ENCODE results near the gene KIF21A.

The KIF21A gene

DNA sequence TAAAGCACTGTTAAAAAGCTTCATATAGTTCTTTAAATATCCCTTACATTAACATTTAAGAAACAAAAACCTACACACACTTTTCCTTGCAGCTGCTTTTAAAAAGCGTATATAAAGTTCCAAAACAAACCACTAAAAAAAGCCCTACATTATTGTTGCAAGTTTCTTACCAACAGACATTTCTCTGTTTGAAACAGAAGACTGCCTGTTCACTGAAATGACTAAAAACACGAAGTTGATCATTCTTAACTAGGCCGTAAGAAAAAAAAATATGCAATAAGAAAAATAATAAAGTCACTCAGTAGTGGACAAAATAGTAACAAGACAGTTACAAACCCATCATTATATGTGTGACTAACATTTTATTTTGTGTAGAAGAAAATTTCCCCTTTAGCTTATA is 37.3 kb downstream of the KIF21A start:
- DNase-seq (ENCODE audit: low read depth): no peak
- in situ Hi-C loops (cut with HindIII; ENCODE audit: low sequenced_read_pairs): loop anchor here (5.0 kb wide), 1 partner anchor 53 kb away; no protein-coding TSS in a partner anchor
- TF ChIP-seq, protein P1, sequence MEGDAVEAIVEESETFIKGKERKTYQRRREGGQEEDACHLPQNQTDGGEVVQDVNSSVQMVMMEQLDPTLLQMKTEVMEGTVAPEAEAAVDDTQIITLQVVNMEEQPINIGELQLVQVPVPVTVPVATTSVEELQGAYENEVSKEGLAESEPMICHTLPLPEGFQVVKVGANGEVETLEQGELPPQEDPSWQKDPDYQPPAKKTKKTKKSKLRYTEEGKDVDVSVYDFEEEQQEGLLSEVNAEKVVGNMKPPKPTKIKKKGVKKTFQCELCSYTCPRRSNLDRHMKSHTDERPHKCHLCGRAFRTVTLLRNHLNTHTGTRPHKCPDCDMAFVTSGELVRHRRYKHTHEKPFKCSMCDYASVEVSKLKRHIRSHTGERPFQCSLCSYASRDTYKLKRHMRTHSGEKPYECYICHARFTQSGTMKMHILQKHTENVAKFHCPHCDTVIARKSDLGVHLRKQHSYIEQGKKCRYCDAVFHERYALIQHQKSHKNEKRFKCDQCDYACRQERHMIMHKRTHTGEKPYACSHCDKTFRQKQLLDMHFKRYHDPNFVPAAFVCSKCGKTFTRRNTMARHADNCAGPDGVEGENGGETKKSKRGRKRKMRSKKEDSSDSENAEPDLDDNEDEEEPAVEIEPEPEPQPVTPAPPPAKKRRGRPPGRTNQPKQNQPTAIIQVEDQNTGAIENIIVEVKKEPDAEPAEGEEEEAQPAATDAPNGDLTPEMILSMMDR (IDR thresholded peaks at IDR 0.05; ENCODE audit: low read depth, low read length, missing control alignments): no peak
- no peak overlapping the region for H3K4me3 ChIP-seq (ENCODE audit: low read depth, low read length)

DNA sequence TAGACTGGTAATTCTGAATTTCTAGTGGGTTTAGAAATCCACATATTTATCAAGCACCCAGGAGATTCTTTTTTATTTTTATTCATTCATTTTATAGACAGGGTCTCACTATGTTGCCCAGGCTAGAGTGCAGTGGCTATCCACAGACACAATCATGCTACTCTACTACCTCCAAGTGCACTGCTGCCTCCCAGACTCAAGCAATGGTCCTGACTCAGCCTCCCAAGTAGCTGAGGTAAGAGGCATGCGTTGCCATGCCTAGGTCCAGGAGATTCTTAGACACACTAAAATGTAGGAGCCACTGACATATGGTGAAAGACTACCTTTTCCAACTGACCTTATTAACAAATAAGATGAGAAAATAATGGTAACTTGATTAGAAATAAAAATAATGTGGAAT is 38.9 kb downstream of the KIF21A start:
- TF ChIP-seq, protein P1 (IDR thresholded peaks at IDR 0.05; ENCODE audit: low read depth, low read length, missing control alignments): no peak

DNA sequence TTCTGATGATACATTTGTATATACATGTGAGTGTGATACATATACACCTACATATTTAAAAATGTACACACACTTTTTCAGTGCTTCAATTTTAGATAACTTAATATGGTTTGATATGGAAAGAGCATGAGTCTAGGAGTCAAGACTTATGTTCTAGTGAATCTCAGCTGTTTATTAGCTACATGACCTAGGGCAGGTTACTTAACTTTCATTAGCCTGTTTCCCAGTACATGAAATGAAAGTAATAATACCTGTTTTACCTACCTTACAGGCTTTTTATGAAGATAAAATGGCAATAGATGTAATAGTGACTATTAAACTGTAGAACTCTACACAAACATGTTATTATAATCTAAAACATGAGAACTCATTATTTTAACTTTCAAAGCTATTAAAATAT is 39.5 kb downstream of the KIF21A start:
- no peak for DNase-seq (ENCODE audit: low read depth)
- in situ Hi-C loops (cut with HindIII; ENCODE audit: low sequenced_read_pairs): no loop called here
- TF ChIP-seq, protein P1 (IDR thresholded peaks at IDR 0.05; ENCODE audit: low read depth, low read length, missing control alignments): no peak
- no peak overlapping the region for H3K4me3 ChIP-seq (ENCODE audit: low read depth, low read length)

More for the DNA sequence above, 38.9 kb downstream of the KIF21A start:
- H3K4me3 ChIP-seq (ENCODE audit: low read depth, low read length): no peak overlapping the region
- in situ Hi-C loops (cut with HindIII; ENCODE audit: low sequenced_read_pairs): no loop called here
- no peak for DNase-seq (ENCODE audit: low read depth)

DNA sequence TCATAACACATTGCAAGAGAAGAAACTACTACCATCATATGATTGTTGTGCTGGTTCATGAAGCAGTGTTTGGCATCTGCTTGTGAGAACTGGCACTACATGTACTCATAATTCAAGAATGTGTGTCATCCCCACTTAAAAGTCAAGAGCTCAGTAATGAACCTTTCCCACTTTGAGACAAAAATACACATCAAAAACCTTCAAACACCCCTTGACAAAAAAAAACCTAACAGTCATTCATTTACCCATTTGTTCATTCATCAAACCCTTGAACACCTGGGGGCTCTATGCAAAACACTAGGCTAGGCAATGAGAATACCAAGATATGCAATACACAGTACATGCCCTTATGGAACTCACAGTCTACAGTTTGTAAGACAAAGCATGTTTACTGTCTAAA is 40.0 kb downstream of the KIF21A start:
- in situ Hi-C loops (cut with HindIII; ENCODE audit: low sequenced_read_pairs): no loop called here

DNA sequence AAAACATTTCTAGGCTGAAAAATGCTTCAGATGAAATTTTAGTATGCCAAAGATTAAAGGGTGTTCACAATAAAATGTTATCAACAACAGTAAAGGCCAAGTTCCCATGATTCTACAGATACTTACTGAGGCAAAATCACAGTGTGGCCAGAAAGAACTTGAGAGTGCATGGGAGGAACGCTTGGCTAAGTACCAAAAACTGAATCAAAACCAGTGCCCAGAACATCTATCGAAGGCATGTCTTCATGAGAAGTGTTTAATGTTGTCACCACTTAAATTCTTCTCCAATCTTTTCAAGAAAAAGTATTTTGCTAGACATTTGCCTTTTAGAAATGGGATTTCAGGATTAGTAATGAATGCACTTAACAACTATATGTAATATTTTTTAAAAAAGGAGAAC is 41.5 kb downstream of the KIF21A start:
- in situ Hi-C loops (cut with HindIII; ENCODE audit: low sequenced_read_pairs): no loop called here
- DNase-seq (ENCODE audit: low read depth): no peak
- no peak overlapping the region for H3K4me3 ChIP-seq (ENCODE audit: low read depth, low read length)
- TF ChIP-seq, protein P1 (IDR thresholded peaks at IDR 0.05; ENCODE audit: low read depth, low read length, missing control alignments): no peak

More for the DNA sequence above, 40.0 kb downstream of the KIF21A start:
- no peak overlapping the region for H3K4me3 ChIP-seq (ENCODE audit: low read depth, low read length)
- no peak for DNase-seq (ENCODE audit: low read depth)
- TF ChIP-seq, protein P1 (IDR thresholded peaks at IDR 0.05; ENCODE audit: low read depth, low read length, missing control alignments): no peak

DNA sequence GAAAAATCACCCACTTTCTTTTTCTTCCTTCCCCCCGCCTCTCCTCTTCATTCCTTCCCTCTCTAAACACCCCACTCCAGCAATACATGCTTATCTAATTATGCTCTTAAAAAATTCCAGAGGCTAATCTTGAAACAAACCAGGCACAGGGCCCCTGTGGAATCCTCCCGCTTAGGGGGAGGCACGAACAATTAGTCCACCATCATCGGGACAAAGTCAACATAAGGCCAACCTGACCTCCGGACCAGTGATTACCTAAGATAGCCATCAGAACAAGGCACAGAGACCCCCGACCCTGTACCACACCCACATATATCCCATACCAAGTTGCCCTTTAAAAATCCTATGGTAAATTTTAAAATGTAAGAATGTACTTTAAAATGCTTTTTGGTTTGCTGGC is 47.1 kb downstream of the KIF21A start:
- no peak overlapping the region for H3K4me3 ChIP-seq (ENCODE audit: low read depth, low read length)
- TF ChIP-seq, protein P1 (IDR thresholded peaks at IDR 0.05; ENCODE audit: low read depth, low read length, missing control alignments): no peak
- DNase-seq (ENCODE audit: low read depth): no peak
- in situ Hi-C loops (cut with HindIII; ENCODE audit: low sequenced_read_pairs): no loop called here

DNA sequence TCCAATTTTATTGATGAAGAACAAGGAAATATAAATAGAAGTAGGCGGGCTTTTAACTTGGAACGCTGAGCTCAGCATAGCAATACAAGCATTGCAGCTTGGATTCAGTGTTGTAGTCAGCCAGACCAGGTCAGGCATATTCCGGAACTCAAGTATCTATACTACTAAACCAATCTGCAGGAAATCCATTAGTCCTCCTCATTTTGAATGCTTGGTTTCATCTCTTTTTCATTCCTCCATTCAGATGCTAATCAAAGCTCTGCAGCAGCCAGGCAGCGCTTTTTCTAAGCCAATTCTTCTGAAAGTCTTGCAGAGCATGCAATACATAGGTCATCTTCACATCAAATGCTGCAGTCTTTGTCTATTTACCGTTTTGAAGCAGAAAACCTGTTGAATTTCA is 49.0 kb downstream of the KIF21A start:
- H3K4me3 ChIP-seq (ENCODE audit: low read depth, low read length): no peak overlapping the region
- TF ChIP-seq, protein P1 (IDR thresholded peaks at IDR 0.05; ENCODE audit: low read depth, low read length, missing control alignments): no peak
- DNase-seq (ENCODE audit: low read depth): no peak
- in situ Hi-C loops (cut with HindIII; ENCODE audit: low sequenced_read_pairs): no loop called here

Measured in astrocyte of the cerebellum (primary cell).